GM23248 (cell line): ENCODE data around the gene SLC8A2. TPM values are rescaled to one million over a fixed set of nuclear protein-coding genes. Genes with fewer than 3 reads are reported as not detected.

Source experiments
- DNase-seq: peaks from one replicate; pipeline ENCODE4 v3.0.0-alpha.2; 2015
- H2AFZ ChIP-seq: fragments of 200-600 bp; sonication (generic); 2 replicates; pipeline ENCODE4 v1.6.1; 2016; ENCODE audit warnings: antibody characterized with exemption
- H3F3A ChIP-seq: fragments of 200-600 bp; sonication (generic); 2 replicates; pipeline ENCODE4 v1.6.1; 2016; ENCODE audit warnings: mild to moderate bottlenecking, antibody characterized with exemption, mixed run types; ENCODE audit not compliant: insufficient read depth
- H3K27ac ChIP-seq: fragments of 200-600 bp; sonication (generic); 2 replicates; pipeline ENCODE4 v1.5.1; 2016; ENCODE audit warnings: mild to moderate bottlenecking
- H3K27me3 ChIP-seq: fragments of 200-600 bp; sonication (generic); replicated peaks from 2 replicates; pipeline ENCODE4 v1.6.1; 2016; ENCODE audit warnings: mild to moderate bottlenecking; ENCODE audit not compliant: insufficient read depth
- H3K36me3 ChIP-seq: fragments of 200-600 bp; sonication (generic); 2 replicates; pipeline ENCODE4 v1.6.1; 2016; ENCODE audit warnings: low read depth, mild to moderate bottlenecking
- H3K4me1 ChIP-seq: fragments of 200-600 bp; sonication (generic); 2 replicates; pipeline ENCODE4 v1.6.1; 2016; ENCODE audit warnings: mild to moderate bottlenecking; ENCODE audit not compliant: insufficient read depth
- H3K4me2 ChIP-seq: fragments of 200-600 bp; sonication (generic); one replicate; pipeline ENCODE4 v1.6.1; 2016; ENCODE audit warnings: mild to moderate bottlenecking; ENCODE audit not compliant: unreplicated experiment
- H3K4me3 ChIP-seq: fragments of 200-600 bp; sonication (generic); 2 replicates; pipeline ENCODE4 v1.5.1; 2016; ENCODE audit warnings: mild to moderate bottlenecking
- H3K79me2 ChIP-seq: fragments of 200-600 bp; sonication (generic); 2 replicates; pipeline ENCODE4 v1.6.1; 2016; ENCODE audit warnings: mild to moderate bottlenecking; ENCODE audit not compliant: insufficient read depth
- H3K9ac ChIP-seq: fragments of 200-600 bp; sonication (generic); 2 replicates; pipeline ENCODE4 v1.6.1; 2016; ENCODE audit warnings: mild to moderate bottlenecking
- H3K9me2 ChIP-seq: fragments of 200-600 bp; sonication (generic); 2 replicates; pipeline ENCODE4 v1.6.1; 2016; ENCODE audit warnings: mixed run types, mild to moderate bottlenecking, moderate library complexity; ENCODE audit not compliant: insufficient read depth
- H3K9me3 ChIP-seq: fragments of 200-600 bp; sonication (generic); one replicate; pipeline ENCODE4 v1.6.1; 2017; ENCODE audit warnings: low read depth
- H4K20me1 ChIP-seq: fragments of 200-600 bp; sonication (generic); 2 replicates; pipeline ENCODE4 v1.6.0; 2016; ENCODE audit not compliant: insufficient read depth
- EZH2 ChIP-seq: fragments of 200-600 bp; sonication (generic); IDR thresholded peaks from 2 replicates; pipeline ENCODE4 v1.6.1; 2018; ENCODE audit warnings: antibody characterized with exemption, mild to moderate bottlenecking; ENCODE audit not compliant: insufficient read depth, poor library complexity, severe bottlenecking
- EZH2phosphoT487 ChIP-seq: fragments of 200-600 bp; sonication (generic); IDR thresholded peaks from 2 replicates; pipeline ENCODE4 v1.6.1; 2018; ENCODE audit warnings: antibody characterized with exemption, moderate library complexity, mild to moderate bottlenecking, low read depth; ENCODE audit not compliant: insufficient read depth
- WGBS, 2 experiments: methylation state at CpG; one replicate each; pipeline ENCODE4 v1.1.6; 2015 to 2017; ENCODE audit warnings: low lambda C conversion rate in 2 of 2, low coverage in 1 of 2; ENCODE audit errors: missing lambda C conversion rate in 2 of 2; 5-methylcytosine and 5-hydroxymethylcytosine counted together
- in situ Hi-C: fragments of 300-500 bp; cut with MboI; formaldehyde crosslinking; loops from 2 replicates; pipeline ENCODE4 v1.15.0; 2020
- polyA plus RNA-seq: library from polyadenylated mRNA; unstranded; fragments of >200 nt; fragmentation: Nextera tagmentation; extraction: Ambion mirVana; gene quantifications from 2 replicates; pipeline ENCODE4 v1.2.1, GENCODE V29; 2016
- total RNA-seq: library from RNA; depleted of rRNA; stranded (reverse); fragments of >200 nt; shearing (Covaris generic); gene quantifications from 2 replicates; pipeline ENCODE4 v1.2.3, GENCODE V29; 2014

Gene SLC8A2
- total and polyA plus RNA-seq, 2 experiments from 2014 or later: not detected

- H4K20me1 ChIP-seq: no peaks in the 10 kb centered on the region
- no peaks in the 10 kb centered on the region for H3K9me2 ChIP-seq
- in situ Hi-C loops: no loop called here
- H3K27ac ChIP-seq: peak overlapping the region; percentile 85; the same call in 1 of the 2 replicates
- peaks cover 13% of the 10 kb centered on the region; the same call in 1 of the 2 replicates for H3K36me3 ChIP-seq
- peaks cover 15% of the 10 kb centered on the region for H3K4me1 ChIP-seq
- H3K4me3 ChIP-seq: no peak overlapping the region
- no peak overlapping the region for H3K4me2 ChIP-seq
- TF ChIP-seq EZH2phosphoT487 (no peak), EZH2 (no peak)
- no peak for DNase-seq
- WGBS, 2 experiments: 93% methylated on average over 12 to 13 of the region's 13 CpGs
- peaks cover 35% of the 10 kb centered on the region for H3F3A ChIP-seq
- no peaks in the 10 kb centered on the region for H3K9me3 ChIP-seq
- H3K9ac ChIP-seq: no peak overlapping the region
- H2AFZ ChIP-seq: no peak overlapping the region
- H3K79me2 ChIP-seq: peaks cover 83% of the 10 kb centered on the region
- no peaks in the 10 kb centered on the region for H3K27me3 ChIP-seq
Observed at GRCh38 chr19:47503130-47503825, 31.6 kb upstream of the SLC8A2 start.

GRCh38 chr19:47499863-47500830, 28.5 kb upstream of the SLC8A2 start:
- no peak overlapping the region for H2AFZ ChIP-seq
- H4K20me1 ChIP-seq: no peaks in the 10 kb centered on the region
- H3K4me3 ChIP-seq: no peak overlapping the region
- in situ Hi-C loops: no loop called here
- H3F3A ChIP-seq: peaks cover 35% of the 10 kb centered on the region
- 88% methylated on average over 26 to 32 of the region's 32 CpGs for WGBS, 2 experiments
- no peaks in the 10 kb centered on the region for H3K9me3 ChIP-seq
- peaks cover 15% of the 10 kb centered on the region for H3K4me1 ChIP-seq
- H3K9me2 ChIP-seq: no peaks in the 10 kb centered on the region
- H3K79me2 ChIP-seq: peaks cover 67% of the 10 kb centered on the region
- H3K9ac ChIP-seq: no peak overlapping the region
- H3K4me2 ChIP-seq: no peak overlapping the region
- H3K36me3 ChIP-seq: peaks cover 13% of the 10 kb centered on the region; the same call in 1 of the 2 replicates
- DNase-seq: no peak
- H3K27ac ChIP-seq: no peak overlapping the region
- TF ChIP-seq EZH2: no peak
- TF ChIP-seq EZH2phosphoT487: no peak
- H3K27me3 ChIP-seq: no peaks in the 10 kb centered on the region

- Histone ChIP-seq H3K9me2 (no peaks in the 10 kb centered on the region), H2AFZ (no peak overlapping the region), H3F3A (peaks cover 32% of the 10 kb centered on the region), H3K27ac (no peak overlapping the region), H4K20me1 (no peaks in the 10 kb centered on the region), H3K4me2 (no peak overlapping the region), H3K9me3 (no peaks in the 10 kb centered on the region), H3K27me3 (no peaks in the 10 kb centered on the region), H3K9ac (no peak overlapping the region), H3K4me3 (no peak overlapping the region), H3K79me2 (peaks cover 59% of the 10 kb centered on the region), H3K36me3 (peaks cover 13% of the 10 kb centered on the region; the same call in 1 of the 2 replicates), H3K4me1 (peaks cover 15% of the 10 kb centered on the region)
- no peak for TF ChIP-seq EZH2phosphoT487
- TF ChIP-seq EZH2: no peak
- WGBS, 2 experiments: 90 to 94% methylated on average over 7 of the region's 7 CpGs
- no peak for DNase-seq
- in situ Hi-C loops: no loop called here
Observed at GRCh38 chr19:47499371-47499770, 27.7 kb upstream of the SLC8A2 start.

- WGBS, 2 experiments: 87 to 92% methylated on average over 5 of the region's 5 CpGs
- H3K27ac ChIP-seq: no peak overlapping the region
- in situ Hi-C loops: no loop called here
- no peaks in the 10 kb centered on the region for H3K9me3 ChIP-seq
- no peak for TF ChIP-seq EZH2
- no peak for TF ChIP-seq EZH2phosphoT487
- peaks cover 26% of the 10 kb centered on the region for H3F3A ChIP-seq
- no peak overlapping the region for H3K4me3 ChIP-seq
- H3K9me2 ChIP-seq: no peaks in the 10 kb centered on the region
- H4K20me1 ChIP-seq: no peaks in the 10 kb centered on the region
- DNase-seq: no peak
- H3K4me1 ChIP-seq: peaks cover 15% of the 10 kb centered on the region
- H3K4me2 ChIP-seq: no peak overlapping the region
- no peak overlapping the region for H2AFZ ChIP-seq
- H3K9ac ChIP-seq: no peak overlapping the region
- no peaks in the 10 kb centered on the region for H3K27me3 ChIP-seq
- H3K36me3 ChIP-seq: peaks cover 13% of the 10 kb centered on the region; the same call in 1 of the 2 replicates
- peaks cover 51% of the 10 kb centered on the region for H3K79me2 ChIP-seq
Observed at GRCh38 chr19:47498561-47498960, 26.9 kb upstream of the SLC8A2 start.
